ENCODE data around the gene UBE2L3. TPM values are rescaled to one million over a fixed set of nuclear protein-coding genes. Genes with fewer than 3 reads are reported as not detected.

The UBE2L3 gene
- total and polyA plus RNA-seq, 2 donors (not counting 1 experiment from before 2014, with no cell fraction given), result 13.5 to 30.9 TPM

GRCh38 chr22:21657020-21657359, 89.5 kb downstream of the UBE2L3 start:
- DNase-seq (no peak), ATAC-seq (ENCODE audit: low read depth) (no peak)
- 71% methylated on average over 17 of the region's 17 CpGs for WGBS (ENCODE audit: insufficient coverage)
- TF ChIP-seq EZH2 (IDR thresholded peaks at IDR 0.05; ENCODE audit: borderline replicate concordance, insufficient read depth, low read depth, low read length, poor library complexity, severe bottlenecking), result no peak
- no peak for TF ChIP-seq CTCF (IDR thresholded peaks at IDR 0.05)
- Histone ChIP-seq H3K9ac (ENCODE audit: low read length) (peak overlapping the region; percentile 60), H3K27ac (ENCODE audit: low read length in 2 of 2) (no peak overlapping the region), H3K27me3 (replicated peaks in 1 of 4; ENCODE audit: control extremely low read depth in 1 of 4, control insufficient read depth in 3 of 4, insufficient read depth in 4 of 4, low read length in 3 of 4) (no peaks in the 10 kb centered on the region), H3K4me3 (ENCODE audit: control extremely low read depth in 1 of 5, extremely low read depth in 1 of 5, insufficient read depth in 1 of 5, low read depth in 2 of 5, low read length in 4 of 5) (peak overlapping the region in 4 of 5 experiments; percentile 60 to 73 (median 64)), H3K4me2 (replicated peaks; ENCODE audit: low read depth, low read length, poor library complexity, severe bottlenecking) (peak overlapping the region; percentile 81), H2AFZ (ENCODE audit: insufficient read depth, low read depth, low read length, poor library complexity, severe bottlenecking) (peak overlapping the region; percentile 86), H3K36me3 (replicated peaks in 1 of 2; ENCODE audit: control extremely low read depth in 1 of 2, control insufficient read depth in 1 of 2, extremely low read depth in 1 of 2, insufficient read depth in 2 of 2, low read length in 1 of 2) (no peaks in the 10 kb centered on the region), H3K9me3 (ENCODE audit: control extremely low read depth in 1 of 3, control insufficient read depth in 2 of 3, insufficient read depth in 1 of 3, low read length in 2 of 3) (peaks cover 0 to 3% (median 0%) of the 10 kb centered on the region in 3 donors), H4K20me1 (ENCODE audit: control insufficient read depth, insufficient read depth, low read length, poor library complexity, severe bottlenecking) (no peaks in the 10 kb centered on the region), H3K4me1 (ENCODE audit: control insufficient read depth in 2 of 2, insufficient read depth in 2 of 2, low read length in 2 of 2) (peaks cover 6 to 23% of the 10 kb centered on the region in 2 donors), H3K79me2 (ENCODE audit: control insufficient read depth, insufficient read depth, low read length) (no peaks in the 10 kb centered on the region)
- H3K27ac Mint-ChIP-seq, result peak overlapping the region; percentile 82
- peaks cover 12% of the 10 kb centered on the region for H3K4me1 Mint-ChIP-seq
- intact Hi-C loops (cut with micrococcal nuclease), result loop anchor here (1.0 to 5.0 kb wide), 3 partner anchors 8 to 655 kb away; partner anchors contain the start of genes SDF2L1 and THAP7
- H3K9me3 Mint-ChIP-seq (ENCODE audit: insufficient read depth), result no peaks in the 10 kb centered on the region
- ChIA-PET POLR2A (no interaction called here), CTCF (interaction anchor here (2.3 kb wide), 1 partner anchor 10 kb away, joined by 19 read pairs; no protein-coding TSS in a partner anchor)
- H3K27me3 Mint-ChIP-seq, result no peaks in the 10 kb centered on the region
- H3K4me3 Mint-ChIP-seq, result peak overlapping the region; percentile 90

GRCh38 chr22:21657360-21658032, 90.0 kb downstream of the UBE2L3 start:
- H3K4me1 Mint-ChIP-seq, result peaks cover 10% of the 10 kb centered on the region
- H3K79me2 ChIP-seq (ENCODE audit: control insufficient read depth, insufficient read depth, low read length), result no peaks in the 10 kb centered on the region
- no peaks in the 10 kb centered on the region for H3K27me3 ChIP-seq (replicated peaks in 1 of 4; ENCODE audit: control extremely low read depth in 1 of 4, control insufficient read depth in 3 of 4, insufficient read depth in 4 of 4, low read length in 3 of 4)
- no peaks in the 10 kb centered on the region for H3K27me3 Mint-ChIP-seq
- peaks cover 0 to 3% (median 0%) of the 10 kb centered on the region in 3 donors for H3K9me3 ChIP-seq (ENCODE audit: control extremely low read depth in 1 of 3, control insufficient read depth in 2 of 3, insufficient read depth in 1 of 3, low read length in 2 of 3)
- intact Hi-C loops (cut with micrococcal nuclease), result loop anchor here (1.0 to 5.0 kb wide), 3 partner anchors 8 to 655 kb away; partner anchors contain the start of genes SDF2L1 and THAP7
- H3K36me3 ChIP-seq (replicated peaks in 1 of 2; ENCODE audit: control extremely low read depth in 1 of 2, control insufficient read depth in 1 of 2, extremely low read depth in 1 of 2, insufficient read depth in 2 of 2, low read length in 1 of 2), result no peaks in the 10 kb centered on the region
- no peaks in the 10 kb centered on the region for H4K20me1 ChIP-seq (ENCODE audit: control insufficient read depth, insufficient read depth, low read length, poor library complexity, severe bottlenecking)
- peak overlapping the region; percentile 86 for H2AFZ ChIP-seq (ENCODE audit: insufficient read depth, low read depth, low read length, poor library complexity, severe bottlenecking)
- POLR2A ChIA-PET, result no interaction called here
- ATAC-seq (ENCODE audit: low read depth) (peak; percentile 97), DNase-seq (peak; percentile 88)
- H3K4me2 ChIP-seq (replicated peaks; ENCODE audit: low read depth, low read length, poor library complexity, severe bottlenecking), result peak overlapping the region; percentile 81
- H3K9ac ChIP-seq (ENCODE audit: low read length), result peak overlapping the region; percentile 60
- WGBS (ENCODE audit: insufficient coverage), result under 1% methylated on average over 75 of the region's 79 CpGs
- peaks cover 6 to 18% of the 10 kb centered on the region in 2 donors for H3K4me1 ChIP-seq (ENCODE audit: control insufficient read depth in 2 of 2, insufficient read depth in 2 of 2, low read length in 2 of 2)
- no peaks in the 10 kb centered on the region for H3K9me3 Mint-ChIP-seq (ENCODE audit: insufficient read depth)
- H3K27ac Mint-ChIP-seq, result peak overlapping the region; percentile 75
- TF ChIP-seq CTCF (IDR thresholded peaks at IDR 0.05) (peak; percentile 31), EZH2 (IDR thresholded peaks at IDR 0.05; ENCODE audit: borderline replicate concordance, insufficient read depth, low read depth, low read length, poor library complexity, severe bottlenecking) (no peak)
- no peak overlapping the region for H3K27ac ChIP-seq (ENCODE audit: low read length in 2 of 2)
- H3K4me3 Mint-ChIP-seq, result peak overlapping the region; percentile 90
- CTCF ChIA-PET, result interaction anchor here (2.3 to 3.1 kb wide), 2 partner anchors 10 to 11 kb away, joined by 15 to 19 read pairs; no protein-coding TSS in a partner anchor
- H3K4me3 ChIP-seq (ENCODE audit: control extremely low read depth in 1 of 5, extremely low read depth in 1 of 5, insufficient read depth in 1 of 5, low read depth in 2 of 5, low read length in 4 of 5), result peak overlapping the region in 4 of 5 experiments; percentile 60 to 73 (median 64)
